ENCODE measurements around the gene APOL3. TPM values are rescaled to one million over a fixed set of nuclear protein-coding genes. Genes with fewer than 3 reads are reported as not detected.
A peak's percentile ranks its signal among the peaks of the same experiment; 100 is the strongest.

The APOL3 gene
- total and polyA plus RNA-seq, 2 donors (not counting 3 experiments of a cell fraction or from before 2014, with no cell fraction given): 17.9 to 36.9 TPM

DNA sequence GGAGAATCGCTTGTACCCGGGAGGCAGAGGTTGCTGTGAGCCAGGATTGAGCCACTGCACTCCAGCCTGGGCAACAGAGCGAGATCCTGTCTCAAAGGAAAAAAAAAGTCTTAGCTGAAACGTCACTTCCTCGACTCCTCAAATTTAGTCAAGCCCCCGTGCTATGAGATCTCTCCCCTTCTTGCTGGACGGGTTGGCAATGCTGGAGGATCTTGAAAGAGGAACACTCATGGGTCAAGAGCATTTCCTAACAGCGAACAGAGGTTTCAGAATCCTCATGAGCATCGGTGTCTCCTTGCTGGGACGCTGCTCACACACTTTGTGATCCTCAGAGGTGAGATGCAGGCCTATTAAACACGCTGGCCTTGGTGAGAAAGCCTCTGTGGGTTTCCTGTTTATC lies 35.9 kb downstream of the APOL3 start:
- H3K9ac ChIP-seq (replicated peaks; ENCODE audit: extremely low read depth, insufficient read depth, low read length): no peak overlapping the region
- DNase-seq (ENCODE audit: low read depth, low spot score) (no peak), FAIRE-seq (no peak)
- dilution Hi-C loops (cut with MboI; ENCODE audit: extremely low pct_ligation_motif_present, low sequenced_read_pairs) (no loop called here), intact Hi-C loops (cut with micrococcal nuclease) (loop anchor here (1.0 to 10.0 kb wide), 8 partner anchors 59 to 774 kb away; partner anchors contain the start of gene RBFOX2)
- ChIA-PET CTCF (interaction anchor here (0.6 to 3.1 kb wide), 29 partner anchors 9 to 774 kb away, joined by 3 to 30 read pairs (median 4); partner anchors contain the start of gene RBFOX2), POLR2A (no interaction called here)
- H3K36me3 ChIP-seq (ENCODE audit: control insufficient read depth in 2 of 2, extremely low read depth in 1 of 2, insufficient read depth in 2 of 2, low read length in 2 of 2): no peaks in the 10 kb centered on the region
- H3K27me3 ChIP-seq (ENCODE audit: control insufficient read depth in 2 of 2, insufficient read depth in 2 of 2, low read length in 2 of 2): no peaks in the 10 kb centered on the region
- no TSS peak for BruUV-seq (replicated peaks)
- H3K9me1 ChIP-seq (replicated peaks; ENCODE audit: control insufficient read depth, extremely low read depth, insufficient read depth, low read length): no peaks in the 10 kb centered on the region
- peak overlapping the region; percentile 28 for H2AFZ ChIP-seq (ENCODE audit: low read depth, low read length)
- TF ChIP-seq, protein P1, sequence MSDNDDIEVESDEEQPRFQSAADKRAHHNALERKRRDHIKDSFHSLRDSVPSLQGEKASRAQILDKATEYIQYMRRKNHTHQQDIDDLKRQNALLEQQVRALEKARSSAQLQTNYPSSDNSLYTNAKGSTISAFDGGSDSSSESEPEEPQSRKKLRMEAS (IDR thresholded peaks at IDR 0.05; ENCODE audit: insufficient read depth, insufficient read length): no peak
- TF ChIP-seq JUN (IDR thresholded peaks at IDR 0.05; ENCODE audit: borderline replicate concordance, insufficient read depth, insufficient read length, low read depth) (no peak), MYC (IDR thresholded peaks at IDR 0.05; ENCODE audit: low read depth, low read length) (no peak), FOS (IDR thresholded peaks at IDR 0.05; ENCODE audit: borderline replicate concordance, insufficient read depth, low read length) (no peak), EZH2 (IDR thresholded peaks at IDR 0.05; ENCODE audit: borderline replicate concordance, low read depth, low read length, severe bottlenecking) (no peak), POLR2A (IDR thresholded peaks at IDR 0.05; ENCODE audit: low read depth, low read length) (no peak), POLR2AphosphoS5 (IDR thresholded peaks at IDR 0.05; ENCODE audit: insufficient read depth, low read depth, low read length) (no peak), GATA2 (IDR thresholded peaks at IDR 0.05; ENCODE audit: insufficient read depth, insufficient read length, low read depth, low read length) (no peak)
- TF ChIP-seq, protein P2, sequence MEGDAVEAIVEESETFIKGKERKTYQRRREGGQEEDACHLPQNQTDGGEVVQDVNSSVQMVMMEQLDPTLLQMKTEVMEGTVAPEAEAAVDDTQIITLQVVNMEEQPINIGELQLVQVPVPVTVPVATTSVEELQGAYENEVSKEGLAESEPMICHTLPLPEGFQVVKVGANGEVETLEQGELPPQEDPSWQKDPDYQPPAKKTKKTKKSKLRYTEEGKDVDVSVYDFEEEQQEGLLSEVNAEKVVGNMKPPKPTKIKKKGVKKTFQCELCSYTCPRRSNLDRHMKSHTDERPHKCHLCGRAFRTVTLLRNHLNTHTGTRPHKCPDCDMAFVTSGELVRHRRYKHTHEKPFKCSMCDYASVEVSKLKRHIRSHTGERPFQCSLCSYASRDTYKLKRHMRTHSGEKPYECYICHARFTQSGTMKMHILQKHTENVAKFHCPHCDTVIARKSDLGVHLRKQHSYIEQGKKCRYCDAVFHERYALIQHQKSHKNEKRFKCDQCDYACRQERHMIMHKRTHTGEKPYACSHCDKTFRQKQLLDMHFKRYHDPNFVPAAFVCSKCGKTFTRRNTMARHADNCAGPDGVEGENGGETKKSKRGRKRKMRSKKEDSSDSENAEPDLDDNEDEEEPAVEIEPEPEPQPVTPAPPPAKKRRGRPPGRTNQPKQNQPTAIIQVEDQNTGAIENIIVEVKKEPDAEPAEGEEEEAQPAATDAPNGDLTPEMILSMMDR (IDR thresholded peaks at IDR 0.05; ENCODE audit: extremely low read depth in 1 of 2, insufficient read depth in 1 of 2, low read depth in 1 of 2, low read length in 2 of 2): no peak
- H3K9me3 ChIP-seq (replicated peaks; ENCODE audit: control insufficient read depth, insufficient read depth, low read length): no peaks in the 10 kb centered on the region
- H3K27ac ChIP-seq (ENCODE audit: insufficient read depth, low read depth, low read length): no peak overlapping the region
- H3K4me1 ChIP-seq (ENCODE audit: control insufficient read depth, extremely low read depth, insufficient read depth, low read length): no peaks in the 10 kb centered on the region
- H3K4me3 ChIP-seq (replicated peaks in 1 of 3; ENCODE audit: insufficient read depth in 1 of 3, low read depth in 1 of 3, low read length in 3 of 3): no peak overlapping the region
- no peaks in the 10 kb centered on the region for H4K20me1 ChIP-seq (replicated peaks; ENCODE audit: control insufficient read depth, extremely low read depth, insufficient read depth, low read length)
- no peak overlapping the region for H3K4me2 ChIP-seq (ENCODE audit: insufficient read depth, low read length)
- no peaks in the 10 kb centered on the region for H3K79me2 ChIP-seq (ENCODE audit: control insufficient read depth, insufficient read depth, low read length)

All from endothelial cell of umbilical vein (primary cell).